HCT116 (cell line): ENCODE measurements around the gene HMBS.

Experiments
- CTCF ChIP-seq, 3 experiments: fragments of 200-600 bp in 1 of 3; sonication (generic) in 1 of 3; IDR thresholded peaks in 2 of 3; conservative IDR thresholded peaks in 1 of 3; 2 replicates each; pipeline ENCODE4 v1.5.1; 2012 to 2017; ENCODE audit warnings: low read depth in 2 of 3, low read length in 2 of 3, antibody characterized with exemption in 1 of 3, borderline replicate concordance in 1 of 3, control low read depth in 1 of 3, mild to moderate bottlenecking in 1 of 3, mixed read lengths in 1 of 3, mixed run types in 1 of 3, moderate library complexity in 1 of 3; ENCODE audit not compliant: insufficient read depth in 1 of 3
- POLR2A ChIP-seq: IDR thresholded peaks from 2 replicates; pipeline ENCODE4 v1.7.0; 2011; ENCODE audit warnings: borderline replicate concordance; ENCODE audit not compliant: insufficient read depth, insufficient read length; ENCODE audit errors: extremely low read depth
- RAD21 ChIP-seq: IDR thresholded peaks from 2 replicates; pipeline ENCODE4 v1.6.1; 2012; ENCODE audit warnings: low read depth, mild to moderate bottlenecking
- REST ChIP-seq: IDR thresholded peaks from 2 replicates; pipeline ENCODE4 v1.6.1; 2012; ENCODE audit warnings: low read depth
- SIN3A ChIP-seq: IDR thresholded peaks from 2 replicates; pipeline ENCODE4 v1.6.1; 2012; ENCODE audit warnings: low read depth

DNA sequence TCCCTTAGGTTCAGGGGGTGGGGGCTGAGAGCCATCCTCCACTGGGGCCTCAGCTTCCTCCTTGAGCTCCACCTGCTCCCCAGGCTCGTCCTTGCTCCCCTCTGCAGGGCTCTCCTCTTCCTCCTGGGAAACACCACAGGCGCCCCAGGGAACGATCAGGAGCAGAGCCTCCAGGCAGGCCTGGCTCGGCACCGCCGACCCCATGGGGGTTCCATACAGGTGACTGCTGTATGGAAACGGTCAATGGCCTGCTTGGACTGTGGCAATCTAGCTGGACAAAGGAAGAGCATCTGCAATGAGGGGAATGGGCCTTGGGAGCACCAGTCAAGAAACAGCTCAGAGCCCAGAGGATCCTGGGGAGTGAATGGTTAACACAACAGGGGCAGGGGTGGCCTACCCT lies 35.6 kb upstream of the HMBS start:
- TF ChIP-seq CTCF (IDR thresholded peaks at IDR 0.05 in 2 of 3, conservative IDR thresholded peaks at IDR 0.05 in 1 of 3; ENCODE audit: borderline replicate concordance in 1 of 3, insufficient read depth in 1 of 3, low read depth in 2 of 3, low read length in 2 of 3) (no peak), POLR2A (no peak), REST (no peak), SIN3A (no peak), RAD21 (no peak)
